Astrocyte of the cerebellum (primary cell): ENCODE results near the gene DOCK6.

Source experiments
- DNase-seq: peaks from one replicate; pipeline ENCODE4 v3.0.0-alpha.2; 2011; ENCODE audit warnings: low read depth
- H3K4me3 ChIP-seq: 2 replicates; pipeline ENCODE4 v1.5.1; 2011; ENCODE audit warnings: mild to moderate bottlenecking, low read depth, low read length, moderate library complexity
- in situ Hi-C: cut with HindIII; loops from 2 replicates; pipeline ENCODE4 v1.10.0; 2017; ENCODE audit warnings: low sequenced_read_pairs
- TF ChIP-seq, protein P1 (sequence below): IDR thresholded peaks from 2 replicates; pipeline ENCODE4 v1.5.1; 2012; ENCODE audit warnings: low read length, low read depth, moderate library complexity, mild to moderate bottlenecking; ENCODE audit errors: missing control alignments

DOCK6 gene

DNA sequence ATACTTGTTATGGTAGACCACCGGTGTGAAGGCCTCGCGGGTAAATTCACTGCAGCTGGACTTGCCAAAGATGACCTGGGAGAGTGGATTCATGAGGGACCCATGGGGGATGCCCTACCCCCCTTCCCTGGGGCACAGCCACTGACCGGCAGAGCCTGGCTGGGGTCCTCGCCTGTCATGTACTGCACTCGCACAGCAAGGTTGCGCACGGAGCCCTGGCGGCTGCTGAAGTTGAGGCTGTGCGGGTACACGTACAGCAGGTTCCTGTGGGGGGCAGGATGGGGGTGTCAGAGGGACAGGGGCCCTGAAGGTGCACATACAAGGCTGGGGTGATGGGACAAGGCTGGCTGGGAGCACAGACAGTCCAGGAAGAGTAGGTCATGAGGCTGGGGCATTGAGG lies 24.3 kb downstream of the DOCK6 start:
- TF ChIP-seq, protein P1, sequence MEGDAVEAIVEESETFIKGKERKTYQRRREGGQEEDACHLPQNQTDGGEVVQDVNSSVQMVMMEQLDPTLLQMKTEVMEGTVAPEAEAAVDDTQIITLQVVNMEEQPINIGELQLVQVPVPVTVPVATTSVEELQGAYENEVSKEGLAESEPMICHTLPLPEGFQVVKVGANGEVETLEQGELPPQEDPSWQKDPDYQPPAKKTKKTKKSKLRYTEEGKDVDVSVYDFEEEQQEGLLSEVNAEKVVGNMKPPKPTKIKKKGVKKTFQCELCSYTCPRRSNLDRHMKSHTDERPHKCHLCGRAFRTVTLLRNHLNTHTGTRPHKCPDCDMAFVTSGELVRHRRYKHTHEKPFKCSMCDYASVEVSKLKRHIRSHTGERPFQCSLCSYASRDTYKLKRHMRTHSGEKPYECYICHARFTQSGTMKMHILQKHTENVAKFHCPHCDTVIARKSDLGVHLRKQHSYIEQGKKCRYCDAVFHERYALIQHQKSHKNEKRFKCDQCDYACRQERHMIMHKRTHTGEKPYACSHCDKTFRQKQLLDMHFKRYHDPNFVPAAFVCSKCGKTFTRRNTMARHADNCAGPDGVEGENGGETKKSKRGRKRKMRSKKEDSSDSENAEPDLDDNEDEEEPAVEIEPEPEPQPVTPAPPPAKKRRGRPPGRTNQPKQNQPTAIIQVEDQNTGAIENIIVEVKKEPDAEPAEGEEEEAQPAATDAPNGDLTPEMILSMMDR, result no peak

DNA sequence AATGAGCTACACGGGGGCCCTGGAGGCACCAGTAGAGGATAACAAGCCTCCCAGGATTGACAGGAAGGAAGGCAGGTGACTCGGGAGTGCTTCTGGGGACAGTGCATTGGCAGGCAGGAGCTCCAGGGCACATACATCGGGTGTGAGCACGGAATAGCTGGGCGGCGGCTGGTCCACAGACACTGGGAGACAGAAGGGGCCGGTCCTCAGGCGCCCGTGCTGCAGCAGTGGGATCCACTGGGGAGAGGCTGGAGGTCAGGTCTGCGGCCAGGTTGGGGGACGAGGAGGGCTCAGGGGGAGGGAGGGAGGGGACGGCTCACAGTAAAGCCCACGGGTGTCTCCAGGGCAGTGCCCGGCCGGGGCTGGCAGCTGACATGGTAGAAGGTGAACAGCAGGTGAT lies 25.0 kb downstream of the DOCK6 start:
- TF ChIP-seq, protein P1, result no peak
- H3K4me3 ChIP-seq, result no peak overlapping the region
- no peak for DNase-seq
- in situ Hi-C loops, result no loop called here

More for the DNA sequence above, 24.3 kb downstream of the DOCK6 start:
- DNase-seq, result no peak
- no peak overlapping the region for H3K4me3 ChIP-seq
- in situ Hi-C loops, result no loop called here

DNA sequence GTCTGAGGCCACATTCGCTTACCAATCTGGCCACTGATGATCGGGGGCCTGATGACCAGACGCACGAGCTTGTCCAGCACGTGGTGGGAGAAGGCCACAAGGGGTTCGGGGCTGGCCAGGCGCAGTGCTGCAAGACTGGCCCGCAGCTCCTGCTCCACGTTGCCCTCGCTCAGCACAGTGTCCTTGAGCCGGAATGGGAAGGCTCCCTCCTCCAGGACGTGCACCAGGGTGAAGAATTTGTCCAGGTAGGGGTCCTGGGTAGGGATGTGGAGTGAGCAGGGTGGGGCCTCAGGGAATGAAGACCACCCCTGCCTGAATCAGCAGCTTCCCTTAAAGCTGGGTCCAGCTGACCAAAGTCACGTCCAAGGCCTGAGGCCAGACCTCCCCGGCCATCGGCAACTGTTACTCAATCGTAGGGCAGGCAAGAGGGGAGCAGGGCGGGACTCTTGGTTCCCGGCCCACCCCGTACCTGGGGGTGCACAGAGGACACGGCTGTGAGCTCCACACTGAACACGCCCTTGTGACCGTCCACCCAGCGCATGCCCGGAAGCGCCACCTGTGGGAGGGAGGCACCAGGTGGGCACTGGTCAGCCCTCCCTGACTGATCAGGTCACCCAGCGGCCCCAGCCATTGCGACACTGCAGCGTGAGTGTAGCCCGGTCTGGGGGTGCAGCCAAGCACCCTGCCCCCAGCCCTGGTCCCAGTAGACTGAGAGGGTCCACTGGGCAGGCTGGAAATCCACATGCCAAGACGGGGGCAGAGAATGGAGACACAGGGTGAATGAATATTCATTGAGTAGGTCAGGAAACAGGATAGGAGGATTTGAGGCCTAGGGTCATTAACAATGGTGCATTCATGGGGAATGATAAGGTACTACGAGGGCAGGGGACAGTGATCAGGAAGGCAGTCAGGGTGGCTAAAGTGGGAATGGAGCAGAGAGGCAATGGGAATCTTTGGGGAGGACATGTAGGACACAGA lies 25.7 kb downstream of the DOCK6 start:
- H3K4me3 ChIP-seq, result no peak overlapping the region
- in situ Hi-C loops, result no loop called here
- DNase-seq, result no peak
- TF ChIP-seq, protein P1, result no peak

DNA sequence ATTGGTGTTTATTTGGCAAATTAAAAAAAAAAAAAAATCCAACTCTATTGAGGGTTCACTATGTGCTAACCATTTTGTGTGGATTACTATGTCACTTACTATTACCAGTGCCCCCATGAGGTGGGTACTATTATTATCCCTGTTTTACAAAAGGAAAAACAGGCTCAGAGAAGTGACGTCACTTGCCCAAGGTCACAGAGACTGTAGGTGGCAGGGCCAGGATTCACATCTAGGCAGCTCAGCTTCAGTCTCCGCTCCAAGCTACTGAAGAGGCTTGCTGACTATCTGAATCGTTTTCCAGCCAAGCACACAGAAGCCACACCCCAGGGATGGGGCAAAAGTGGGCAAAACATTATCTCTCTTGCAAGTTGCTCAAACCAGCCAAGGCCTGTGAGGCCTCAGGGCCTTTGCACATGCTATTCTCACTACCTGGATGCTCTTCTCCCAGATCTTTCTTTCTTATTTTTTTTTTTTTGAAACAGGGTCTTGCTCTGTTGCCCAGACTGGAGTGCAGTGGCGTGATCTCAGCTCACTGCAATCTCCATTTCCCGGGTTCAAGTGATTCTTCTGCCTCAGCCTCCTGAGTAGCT lies 27.7 kb downstream of the DOCK6 start:
- in situ Hi-C loops, result no loop called here
- H3K4me3 ChIP-seq, result no peak overlapping the region
- TF ChIP-seq, protein P1, result no peak
- no peak for DNase-seq

DNA sequence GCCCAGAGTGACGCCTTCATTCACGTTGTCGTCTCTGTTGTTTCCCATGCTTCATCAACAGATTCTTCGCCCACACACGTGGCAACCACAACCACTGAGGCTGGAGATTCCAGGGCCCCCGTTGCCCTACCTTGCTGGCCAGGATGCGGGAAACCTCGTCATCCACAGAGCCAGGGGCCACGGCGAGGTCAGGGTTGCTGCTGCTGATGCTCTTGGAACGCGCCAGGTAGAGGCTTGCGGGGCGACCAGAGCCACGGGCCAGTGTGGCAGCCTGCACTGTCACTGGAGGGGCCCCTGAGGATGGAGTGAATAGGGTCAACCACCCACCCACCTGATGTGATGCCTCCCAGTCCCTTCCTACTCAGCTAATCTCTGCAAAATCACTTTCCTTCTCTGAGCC lies 29.3 kb downstream of the DOCK6 start:
- DNase-seq, result no peak
- TF ChIP-seq, protein P1, result no peak
- in situ Hi-C loops, result no loop called here
- no peak overlapping the region for H3K4me3 ChIP-seq

DNA sequence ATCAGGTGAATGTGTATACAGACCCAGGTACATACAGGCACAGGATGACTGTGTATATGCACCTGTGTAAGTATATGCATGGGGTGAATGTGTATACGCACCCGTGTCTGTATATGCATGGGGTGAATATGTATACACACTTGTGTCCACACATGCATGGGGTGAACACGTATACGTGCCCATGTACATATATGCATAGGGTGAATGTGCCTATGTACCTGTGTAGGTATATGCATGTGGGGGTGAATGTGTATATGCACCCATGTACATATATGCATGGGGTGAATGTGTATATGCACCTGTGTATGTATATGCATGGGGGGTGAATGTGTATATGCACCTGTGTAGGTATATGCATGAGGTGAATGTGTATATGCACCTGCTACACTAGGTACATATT lies 29.8 kb downstream of the DOCK6 start:
- DNase-seq, result no peak
- no peak overlapping the region for H3K4me3 ChIP-seq
- in situ Hi-C loops, result no loop called here
- TF ChIP-seq, protein P1, result no peak
